Measurements from ENCODE around the gene C1QTNF9B.

GRCh38 chr13:23849670-23850069 is 47.6 kb downstream of the C1QTNF9B start:
- no peak for TF ChIP-seq CTCF (IDR thresholded peaks at IDR 0.05)
- TF ChIP-seq POLR2A (IDR thresholded peaks at IDR 0.05) = no peak
